Articular chondrocyte of knee joint (primary cell): ENCODE measurements around the gene MRPL23. TPM values are rescaled to one million over a fixed set of nuclear protein-coding genes. Genes with fewer than 3 reads are reported as not detected.

Experiments used
- small RNA-seq: library from RNA; depleted of rRNA; stranded (forward); fragments of <200 nt; gene quantifications from one replicate; pipeline ENCODE3, GENCODE V24; 2012
- total RNA-seq: library from RNA; depleted of rRNA; stranded (reverse); fragments of >200 nt; gene quantifications from 2 replicates; pipeline ENCODE4 v1.2.3, GENCODE V29; 2012

The MRPL23 gene
- total RNA-seq = 106 and 109 TPM in 2 replicates

GRCh38 chr11:1946812-1947484 is at the start of gene MRPL23:
MRPL23 (plus strand) TSS chr11:1947332; CDS start chr11:1947363, 31 bp downstream.

GRCh38 chr11:1919391-1920127 is 27.6 kb upstream of the MRPL23 start, which contains the start of gene TNNT3:
TNNT3 (plus strand) TSS chr11:1919703; CDS start chr11:1922875, 3,172 bp downstream.

GRCh38 chr11:1997755-1998154 is 50.6 kb downstream of the MRPL23 start, which contains the start of gene H19:
H19 (minus strand) TSS chr11:1997842.

Small RNA genes within 50 kb of the gene (small RNA-seq; reads per million reads assigned to genes)
- gene RF01972 (not detected), gene RF01973 (not detected)

Other genes starting within 250 kb of the MRPL23 start
- 5.5 and 9.5 TPM in 2 replicates for gene IFITM10, start 196.7 kb upstream of the MRPL23 start, total RNA-seq
- gene CTSD, start 183.4 kb upstream of the MRPL23 start, total RNA-seq = 222 and 262 TPM in 2 replicates
- gene SYT8, start 112.3 kb upstream of the MRPL23 start, total RNA-seq = not detected in 2 replicates
- gene TNNI2, start 108.4 kb upstream of the MRPL23 start, total RNA-seq = not detected in 2 replicates
- gene LSP1, start 94.2 kb upstream of the MRPL23 start, total RNA-seq = 84.1 and 94.5 TPM in 2 replicates
- under 0.01 TPM in 1 of 2 replicates, not detected in the other for gene PRR33, start 55.4 kb upstream of the MRPL23 start, total RNA-seq
- gene TNNT3, start 27.6 kb upstream of the MRPL23 start, total RNA-seq = 0.43 TPM in 1 of 2 replicates, not detected in the other
- gene H19, start 50.5 kb downstream of the MRPL23 start, total RNA-seq = 29.9 and 77.0 TPM in 2 replicates
- gene IGF2, start 192.1 kb downstream of the MRPL23 start, total RNA-seq = 1.0 and 1.2 TPM in 2 replicates
- gene INS, start 213.9 kb downstream of the MRPL23 start, total RNA-seq = not detected in 2 replicates
- not detected in 2 replicates for gene TH, start 224.5 kb downstream of the MRPL23 start, total RNA-seq